Measurements from ENCODE around the gene TFF2. TPM values are rescaled to one million over a fixed set of nuclear protein-coding genes. Genes with fewer than 3 reads are reported as not detected.

The TFF2 gene
- total RNA-seq, 1 donor from 2014 or later, result not detected

DNA sequence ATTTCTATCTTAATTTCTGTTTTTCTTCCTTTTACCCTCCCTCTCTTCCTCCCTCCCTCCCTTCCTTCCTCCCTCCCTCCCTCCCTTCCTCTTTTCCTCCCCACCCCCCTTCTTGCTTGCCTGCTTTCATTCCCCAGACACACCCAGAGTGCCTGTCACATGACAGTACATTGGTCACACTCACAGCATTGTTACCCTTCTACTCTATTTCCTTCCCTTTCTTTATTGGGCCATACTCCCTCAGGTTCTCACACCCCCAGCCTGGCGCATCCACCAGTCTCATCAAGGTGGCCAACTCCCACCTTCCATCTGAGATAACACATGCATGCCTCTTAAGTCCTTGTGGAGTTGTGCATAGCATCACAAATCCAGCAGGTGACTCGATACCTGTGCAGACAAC, 34.2 kb upstream of the TFF2 start:
- intact Hi-C loops (cut with micrococcal nuclease), result no loop called here

DNA sequence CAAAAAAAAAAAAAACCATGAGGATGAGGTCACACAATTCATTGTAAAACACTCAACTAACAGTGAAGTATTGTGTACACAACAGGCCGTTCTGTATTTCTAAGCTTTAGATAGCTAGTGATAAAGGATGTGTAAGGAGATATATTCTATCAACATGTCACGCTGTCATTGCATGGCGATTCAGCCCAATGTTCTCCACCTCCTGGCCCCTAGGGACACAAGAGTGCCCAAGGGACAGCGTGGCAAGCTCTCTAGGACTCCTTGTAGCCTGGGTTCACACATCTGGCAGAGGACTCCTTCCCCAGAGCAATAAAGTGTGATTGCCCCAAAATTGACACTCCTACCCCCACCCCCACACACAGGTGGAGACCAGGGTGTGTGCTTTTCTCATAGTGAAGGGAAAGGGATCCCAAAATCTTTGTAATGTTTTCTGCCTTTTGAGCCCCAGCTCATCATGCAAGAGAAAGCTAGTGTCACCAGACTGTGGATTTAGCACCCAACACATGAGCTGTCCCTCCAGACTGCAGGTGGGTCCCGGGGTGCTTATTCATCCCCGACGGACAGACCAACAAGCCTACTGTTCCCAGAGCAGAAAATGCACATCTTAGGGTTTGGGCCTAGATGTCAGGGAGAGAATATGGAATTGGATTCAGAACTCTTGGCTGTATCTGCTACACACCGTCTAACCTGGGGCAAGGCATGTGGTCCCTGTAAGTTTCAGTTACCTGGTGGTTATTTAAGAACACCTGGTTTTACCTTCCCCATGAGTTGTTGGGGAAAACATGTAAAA, 33.6 kb upstream of the TFF2 start:
- intact Hi-C loops (cut with micrococcal nuclease), result no loop called here

DNA sequence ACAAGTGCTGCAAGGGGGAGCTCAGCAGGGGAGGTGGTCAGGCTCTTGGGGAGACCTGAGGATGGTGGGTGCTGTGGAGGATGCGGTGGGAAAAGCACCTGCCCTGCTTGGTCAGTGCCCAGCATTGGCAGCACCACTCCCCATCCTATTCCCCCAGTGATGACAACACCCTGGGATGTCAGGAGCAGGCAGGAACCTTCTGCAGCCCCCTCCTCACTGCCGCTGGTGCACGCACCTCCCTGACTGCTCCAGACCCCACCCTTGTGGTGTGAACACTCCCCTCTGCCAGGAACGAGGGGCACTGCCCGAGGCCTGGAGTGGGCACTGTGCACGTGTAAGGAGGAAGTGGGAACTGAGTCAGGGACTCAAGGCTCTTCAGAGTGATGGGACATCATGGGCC, 32.5 kb upstream of the TFF2 start:
- intact Hi-C loops (cut with micrococcal nuclease), result no loop called here

DNA sequence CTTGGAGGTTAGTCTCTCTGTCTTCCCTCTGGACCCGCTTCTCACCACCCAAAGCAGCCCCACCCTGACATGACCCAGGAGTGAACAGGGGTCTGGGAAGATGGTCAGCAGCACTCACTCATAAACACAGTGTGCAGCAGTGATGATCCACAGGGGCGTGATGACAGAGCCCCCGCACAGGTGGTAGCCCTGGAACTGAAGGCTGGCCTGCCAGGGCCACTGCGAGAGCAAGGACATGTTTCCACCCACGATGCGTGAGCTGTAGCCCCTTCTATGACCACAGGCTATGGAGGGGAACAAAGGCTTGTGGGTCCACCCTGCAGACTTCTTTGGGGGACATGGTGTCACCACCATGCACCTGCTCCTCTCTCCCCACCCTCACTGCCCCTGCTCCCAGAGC, 32.1 kb upstream of the TFF2 start:
- intact Hi-C loops (cut with micrococcal nuclease), result no loop called here

DNA sequence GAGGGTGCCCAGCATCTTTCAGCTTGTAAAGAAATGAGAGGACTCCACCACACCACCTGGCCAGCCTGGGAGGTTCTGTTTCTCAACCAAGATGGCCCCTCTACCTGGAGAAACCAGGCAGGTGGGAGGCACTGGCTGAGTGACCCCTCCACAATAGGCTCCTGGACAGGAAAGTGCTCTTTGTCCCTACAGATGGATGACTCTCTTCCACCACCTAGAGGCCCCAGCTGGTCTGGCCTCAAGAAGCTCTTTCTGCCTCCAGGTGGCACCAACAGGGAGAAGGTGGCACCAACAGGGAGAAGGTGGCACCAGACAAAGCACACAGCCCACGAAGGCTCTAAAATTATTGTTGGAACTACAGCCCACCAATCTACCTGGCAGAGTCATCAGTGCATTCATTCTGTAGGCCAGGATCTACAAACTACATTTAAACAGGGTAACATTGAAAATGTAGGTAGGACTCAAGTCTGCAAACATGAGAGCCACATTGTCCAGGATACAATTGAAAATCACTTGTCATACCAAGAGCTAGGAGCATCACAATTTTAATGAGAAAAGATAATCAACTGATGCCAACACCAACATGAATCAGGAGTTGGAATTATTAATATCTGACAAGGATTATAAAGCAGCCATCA, 30.7 kb upstream of the TFF2 start:
- intact Hi-C loops (cut with micrococcal nuclease), result loop anchor here (1.0 to 2.0 kb wide), 2 partner anchors 69 to 236 kb away; no protein-coding TSS in a partner anchor

DNA sequence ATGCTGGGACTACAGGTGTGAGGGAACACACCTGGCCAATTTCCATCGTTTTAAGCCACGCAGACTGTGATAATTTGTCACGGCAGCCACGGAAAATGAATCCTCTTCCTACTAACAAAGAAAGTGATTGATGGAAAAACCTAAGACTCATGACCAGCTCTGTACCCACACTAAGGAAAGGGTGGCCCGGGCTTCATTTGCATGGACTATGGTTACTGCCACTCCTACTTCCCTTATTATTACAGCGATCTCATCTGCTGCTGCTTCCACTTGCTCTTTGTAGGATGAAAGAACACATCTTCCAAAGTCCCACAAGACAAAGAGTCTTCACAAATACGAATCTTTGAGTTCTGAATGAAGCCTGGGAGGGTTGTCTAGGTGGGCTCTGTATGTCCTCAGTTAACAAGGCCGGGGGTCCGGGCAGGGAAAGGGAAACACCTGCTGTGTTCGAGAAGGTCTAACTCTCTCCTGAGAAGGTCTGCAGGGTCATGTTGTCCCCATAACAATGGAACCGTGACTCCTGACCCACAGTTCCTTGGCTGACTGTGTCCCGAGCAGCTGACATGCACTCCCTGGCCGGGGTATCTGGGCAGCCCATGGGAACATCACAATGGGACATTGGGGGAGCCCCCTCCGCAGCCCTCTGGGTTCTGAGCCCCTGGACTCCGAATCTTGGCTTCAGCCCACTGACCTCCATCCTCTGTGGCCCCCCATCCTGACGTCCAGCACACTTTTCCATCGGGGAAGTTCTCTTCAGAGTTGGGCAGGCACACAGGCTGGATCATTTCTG, 28.8 kb upstream of the TFF2 start:
- intact Hi-C loops (cut with micrococcal nuclease), result loop anchor here (2.0 kb wide), 1 partner anchor 71 kb away; no protein-coding TSS in a partner anchor

DNA sequence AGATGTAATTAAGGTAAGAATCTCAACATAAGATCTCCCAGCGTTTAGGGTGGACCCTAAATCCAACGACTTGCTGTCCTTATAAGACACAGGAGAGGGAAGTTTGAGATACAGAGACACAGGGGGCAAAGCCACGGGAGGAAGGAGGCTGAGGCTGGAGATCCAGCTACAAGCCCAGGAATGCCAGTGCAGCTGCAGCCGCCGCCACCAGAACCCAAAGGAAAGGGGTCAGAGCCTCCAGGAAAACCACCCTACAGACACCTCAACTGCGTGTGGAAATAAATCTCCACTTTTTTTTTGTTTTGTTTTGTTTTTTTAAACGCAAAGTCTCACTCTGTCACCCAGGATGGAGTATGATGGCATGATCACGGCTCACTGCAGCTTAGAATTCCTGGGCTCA, 27.6 kb upstream of the TFF2 start:
- intact Hi-C loops (cut with micrococcal nuclease), result no loop called here

DNA sequence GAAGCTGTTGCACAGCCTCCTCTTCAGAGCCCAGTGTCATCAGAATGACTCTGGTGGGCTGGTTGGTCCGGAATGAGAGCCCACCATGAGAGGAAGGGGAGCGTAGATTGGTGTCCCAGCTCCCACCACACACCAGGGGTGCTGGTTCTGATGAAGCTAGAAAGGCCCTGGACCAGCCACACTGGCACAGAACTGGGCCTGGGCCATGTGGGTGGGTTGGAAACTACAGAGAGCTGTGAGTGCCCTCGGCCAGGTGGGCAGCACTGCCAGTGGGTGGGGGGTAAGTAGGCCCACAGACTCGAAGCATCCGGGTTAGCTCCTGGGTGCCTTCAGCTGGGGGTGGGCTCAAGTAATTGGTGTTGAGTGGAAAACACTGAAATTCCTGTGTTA, 27.2 kb upstream of the TFF2 start:
- intact Hi-C loops (cut with micrococcal nuclease), result no loop called here

DNA sequence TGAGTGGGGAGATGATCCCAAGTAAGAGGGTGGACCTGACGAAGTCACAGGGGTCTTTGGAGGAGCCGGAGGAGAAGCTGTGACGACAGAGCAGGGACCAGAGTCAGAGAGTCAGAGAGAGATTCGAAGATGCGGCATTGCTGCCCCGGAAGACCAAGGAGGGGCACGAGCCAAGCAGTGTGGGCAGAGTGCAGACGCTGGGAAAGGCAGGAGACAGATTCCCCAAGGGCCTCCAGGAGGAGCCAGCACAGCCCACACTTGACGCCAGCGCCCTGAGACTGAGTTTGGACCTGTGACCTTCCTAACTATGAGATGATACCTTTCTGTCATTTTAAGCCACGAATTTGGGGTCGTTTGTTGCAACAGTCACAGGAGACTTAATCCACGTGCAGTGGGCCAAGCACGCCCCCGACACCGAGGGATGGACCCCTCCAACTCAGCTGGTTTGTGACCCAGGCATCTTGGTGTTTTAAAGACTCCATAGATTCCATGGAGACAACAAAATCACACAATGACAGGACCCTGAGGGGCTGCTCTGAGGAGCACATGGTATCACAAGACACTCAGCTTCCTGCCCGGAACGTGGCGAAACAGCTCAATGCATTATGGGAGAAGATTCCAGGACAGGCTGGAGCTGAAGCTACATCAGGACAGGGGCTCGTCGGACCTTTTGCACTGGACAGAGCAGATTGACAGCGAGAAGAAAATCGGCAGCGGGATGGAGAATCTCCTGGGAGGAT, 26.6 kb upstream of the TFF2 start:
- intact Hi-C loops (cut with micrococcal nuclease), result no loop called here

DNA sequence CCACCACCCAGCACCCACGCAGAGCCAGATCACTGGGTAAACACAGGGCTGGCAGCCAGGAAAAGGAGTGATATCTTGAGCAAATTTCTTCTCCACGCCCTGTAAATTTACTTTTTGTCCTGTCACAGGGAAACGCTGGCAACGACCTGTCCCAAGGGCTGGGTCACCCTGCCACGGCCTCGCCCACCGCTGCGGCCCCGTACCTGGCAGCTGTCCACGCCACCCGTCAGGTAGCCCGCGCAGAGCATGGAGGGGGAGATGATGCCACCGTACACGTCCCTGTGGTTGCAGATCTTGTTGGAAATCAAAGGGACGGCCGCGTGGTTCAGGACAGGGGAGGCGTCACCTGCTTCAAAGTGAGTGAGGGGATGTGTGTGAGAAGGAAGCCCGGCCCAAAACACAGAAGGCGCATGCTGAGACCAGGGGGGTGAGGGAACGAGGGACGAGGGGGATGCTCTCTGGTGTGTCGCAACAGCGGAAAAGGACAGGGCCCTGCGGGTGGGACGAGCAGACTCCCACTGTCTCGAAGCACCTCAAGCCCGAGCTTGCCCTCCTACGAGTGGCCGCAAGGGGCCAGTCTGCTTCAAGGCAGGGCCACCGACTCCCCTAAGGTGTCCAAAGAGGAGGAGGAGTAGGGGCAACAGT, 25.7 kb upstream of the TFF2 start:
- intact Hi-C loops (cut with micrococcal nuclease), result no loop called here

DNA sequence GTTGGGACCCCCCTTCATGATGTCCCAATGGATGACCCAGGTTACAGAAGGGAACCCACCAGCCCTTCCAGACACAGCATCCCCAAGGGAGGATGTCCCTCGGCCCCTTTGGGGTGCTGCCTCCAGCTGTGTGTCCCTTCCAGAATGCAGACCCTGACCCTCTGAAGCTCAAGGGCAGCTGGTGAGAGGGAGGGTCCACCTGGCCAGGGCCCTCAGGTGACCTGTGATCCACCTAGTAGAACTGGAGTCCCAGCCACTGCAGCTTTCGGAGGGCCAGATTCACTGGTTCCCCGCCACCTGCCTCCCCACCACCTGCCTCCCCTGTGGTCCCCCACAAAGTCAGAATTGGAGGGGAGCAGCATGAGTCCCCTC, 25.2 kb upstream of the TFF2 start:
- intact Hi-C loops (cut with micrococcal nuclease), result no loop called here

DNA sequence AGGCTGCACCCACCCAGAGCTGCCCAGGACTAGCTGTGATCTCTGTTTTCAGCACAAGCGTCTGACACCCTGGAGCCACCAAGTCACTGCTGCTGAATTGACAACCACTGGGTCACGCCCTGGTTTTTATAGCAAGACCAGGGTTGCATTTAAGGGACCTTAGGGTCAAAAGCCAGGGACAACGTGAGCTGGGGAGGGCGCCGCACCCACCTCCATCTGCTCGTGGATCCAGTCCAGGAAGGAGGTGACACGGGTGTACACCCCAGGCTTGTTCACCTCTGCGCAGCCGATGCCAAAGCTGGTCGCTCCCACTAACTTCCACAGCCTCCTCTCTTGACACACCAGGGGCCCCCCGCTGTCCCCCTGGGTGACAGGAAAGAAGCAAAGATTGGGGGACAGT, 24.7 kb upstream of the TFF2 start:
- intact Hi-C loops (cut with micrococcal nuclease), result no loop called here

DNA sequence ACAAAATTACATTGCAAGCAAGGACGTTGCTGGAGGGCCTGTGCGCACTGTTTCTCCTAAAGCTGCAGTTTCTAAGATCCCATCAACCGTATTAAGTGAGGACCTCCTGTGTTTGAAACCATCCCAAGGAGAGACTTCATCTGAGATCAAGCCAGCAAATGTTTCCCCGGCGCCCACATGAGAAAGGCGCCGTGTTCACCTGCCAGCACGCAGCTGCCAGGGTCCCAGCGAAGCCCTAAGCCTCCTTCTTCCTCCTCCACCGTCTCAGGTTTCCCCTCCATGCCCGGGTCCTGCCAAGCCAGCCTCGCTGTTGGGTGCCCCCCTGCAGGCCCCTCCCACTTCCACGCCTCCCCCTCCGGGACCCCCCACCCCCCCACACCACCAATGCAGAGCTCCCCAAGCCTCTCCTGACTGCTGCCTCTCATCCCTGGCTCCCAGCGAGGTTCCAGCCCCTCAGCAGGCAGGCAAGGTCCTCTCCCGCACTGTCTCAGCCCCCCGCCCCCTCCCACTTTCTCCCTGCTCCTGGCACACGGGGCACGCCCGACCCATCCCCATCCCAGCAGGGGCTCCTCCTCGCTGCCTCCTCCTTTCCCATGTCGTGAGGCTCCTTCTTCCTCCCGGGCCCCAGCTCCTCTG, 24.2 kb upstream of the TFF2 start:
- intact Hi-C loops (cut with micrococcal nuclease), result no loop called here

DNA sequence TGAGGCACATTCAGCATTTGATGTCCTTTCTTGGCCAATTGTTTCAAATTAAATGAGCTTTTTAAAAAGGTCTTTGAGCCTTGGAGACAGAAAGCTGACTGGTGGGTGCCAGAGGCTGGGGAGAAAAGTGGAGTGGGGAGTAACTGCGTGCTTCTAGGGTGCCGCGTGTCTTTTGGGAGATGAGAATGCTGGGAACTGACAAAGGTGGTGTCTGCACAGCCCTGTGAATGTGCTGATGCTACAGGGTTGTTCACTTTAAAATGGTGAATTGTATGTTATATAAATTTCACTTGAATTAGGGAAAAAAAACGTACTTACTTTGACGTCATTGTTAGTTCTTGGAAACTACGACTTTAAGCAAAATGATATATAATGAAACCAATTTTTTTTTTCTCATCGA, 23.7 kb upstream of the TFF2 start:
- intact Hi-C loops (cut with micrococcal nuclease), result no loop called here

DNA sequence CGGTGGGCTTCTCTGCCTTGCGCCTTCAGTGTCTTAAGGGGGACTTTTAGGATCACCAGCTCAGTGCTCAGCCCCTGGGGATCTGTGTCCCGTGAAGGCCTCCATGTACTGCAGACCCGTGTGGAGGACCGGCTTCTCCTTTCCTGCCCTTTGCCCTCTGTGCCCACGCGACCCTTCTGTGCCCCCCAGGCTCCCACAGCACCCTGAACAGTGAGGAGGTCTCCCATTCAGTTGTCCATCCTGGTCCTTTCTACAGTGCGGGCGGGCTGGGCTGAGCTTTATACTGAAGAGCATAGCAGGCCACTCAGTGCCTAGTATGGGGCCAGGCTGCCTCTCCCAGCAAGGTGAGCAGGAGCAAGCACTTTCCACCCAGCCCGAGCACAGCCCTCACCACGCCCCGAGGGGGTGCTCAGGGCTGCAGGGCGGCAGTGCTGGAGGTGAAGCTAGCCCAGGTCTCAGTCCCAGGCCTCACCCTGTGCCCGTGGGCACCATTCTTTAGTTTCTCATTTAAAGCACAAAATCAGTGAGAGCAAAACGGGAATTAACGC, 23.2 kb upstream of the TFF2 start:
- intact Hi-C loops (cut with micrococcal nuclease), result no loop called here

DNA sequence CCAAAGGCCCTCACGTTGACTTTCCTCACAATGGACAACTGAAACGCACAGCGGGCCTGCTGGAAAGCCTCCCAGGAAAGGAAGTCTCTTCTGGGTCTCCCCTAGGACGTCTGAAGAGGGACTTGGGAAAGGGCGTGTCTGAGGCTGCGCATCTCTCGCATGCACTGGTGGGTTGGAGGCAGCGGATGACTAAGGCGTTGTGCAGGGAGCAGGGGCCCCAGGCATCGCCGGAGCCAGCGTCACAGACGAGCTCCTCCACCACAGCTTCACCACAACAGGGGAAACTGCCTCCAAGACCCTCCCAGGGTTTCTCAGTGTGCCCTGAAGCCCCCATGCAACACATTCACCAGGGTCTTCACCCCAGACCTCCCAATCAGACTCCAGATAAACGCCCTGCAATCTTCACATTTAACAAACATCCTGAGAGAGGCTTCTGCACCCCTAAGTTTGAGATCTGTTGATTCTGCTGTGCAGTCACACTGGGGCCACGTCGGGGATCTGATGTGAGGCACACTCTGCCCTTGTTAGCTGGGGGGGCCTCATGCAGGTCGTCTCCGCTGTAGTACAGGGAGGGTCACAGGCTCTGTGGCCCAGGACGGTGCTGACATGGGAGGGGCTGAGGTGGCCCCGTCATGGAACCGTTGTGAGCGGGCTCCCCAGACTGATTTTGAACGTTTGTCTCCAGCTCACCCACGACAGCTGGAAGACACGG, 22.6 kb upstream of the TFF2 start:
- intact Hi-C loops (cut with micrococcal nuclease), result no loop called here

DNA sequence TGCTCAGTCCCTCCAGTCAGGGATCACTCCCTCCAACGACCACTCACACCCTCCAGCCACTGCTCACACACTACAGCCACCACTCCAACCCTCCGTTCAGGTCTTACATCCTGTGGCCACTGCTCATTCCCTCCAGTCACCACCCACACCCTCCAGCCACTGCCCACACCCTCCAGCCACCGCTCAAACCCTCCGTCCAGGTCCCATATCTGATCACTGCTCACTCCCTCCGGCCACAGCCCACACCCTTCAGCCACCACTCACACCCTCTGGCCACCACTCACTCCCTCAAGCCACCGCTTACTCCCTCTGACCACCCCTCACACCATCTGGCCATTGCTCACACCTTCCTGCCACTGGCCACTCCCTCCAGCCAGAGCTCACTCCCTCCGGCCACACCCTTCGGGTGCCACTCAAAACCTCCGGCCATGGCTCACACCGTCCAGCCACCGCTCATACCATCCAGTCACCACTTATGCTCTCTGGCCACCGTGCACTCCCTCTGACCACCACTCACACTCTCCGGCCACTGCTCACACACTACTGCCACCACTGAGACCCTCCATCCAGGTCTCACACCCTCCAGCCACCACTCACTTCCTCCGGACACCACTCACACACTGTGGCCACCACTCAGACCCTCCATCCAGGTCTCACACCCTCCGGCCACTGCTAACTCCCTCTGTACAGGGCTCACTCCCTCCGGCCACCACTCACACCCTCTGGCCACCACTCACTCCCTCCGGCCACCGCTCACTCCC, 20.3 kb upstream of the TFF2 start:
- intact Hi-C loops (cut with micrococcal nuclease), result no loop called here

DNA sequence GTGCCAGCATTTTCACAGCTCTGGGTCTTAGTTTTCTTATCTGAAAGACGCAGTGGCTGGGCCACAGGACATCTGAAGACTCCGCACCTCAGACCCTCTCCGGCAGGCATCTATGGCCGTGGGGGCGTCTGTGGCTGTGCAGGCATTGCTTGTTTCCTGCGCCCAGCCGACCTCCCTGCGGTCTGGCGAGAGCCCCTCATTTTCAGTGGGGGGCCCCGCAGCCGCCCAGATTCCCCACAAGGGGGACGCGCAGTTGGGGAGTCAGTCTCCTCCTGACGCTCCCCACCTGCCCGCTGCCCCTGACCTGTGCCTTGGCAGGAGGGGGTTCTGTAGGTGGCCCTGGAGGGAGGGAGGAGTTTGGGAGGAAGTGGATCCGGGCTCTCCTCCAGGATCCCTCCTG, 19.0 kb upstream of the TFF2 start:
- intact Hi-C loops (cut with micrococcal nuclease), result no loop called here
